Measurements from ENCODE around the gene CASZ1. TPM values are rescaled to one million over a fixed set of nuclear protein-coding genes. Genes with fewer than 3 reads are reported as not detected.

Gene CASZ1
- total RNA-seq, 1 experiment from 2014 or later = 11.7 TPM

DNA sequence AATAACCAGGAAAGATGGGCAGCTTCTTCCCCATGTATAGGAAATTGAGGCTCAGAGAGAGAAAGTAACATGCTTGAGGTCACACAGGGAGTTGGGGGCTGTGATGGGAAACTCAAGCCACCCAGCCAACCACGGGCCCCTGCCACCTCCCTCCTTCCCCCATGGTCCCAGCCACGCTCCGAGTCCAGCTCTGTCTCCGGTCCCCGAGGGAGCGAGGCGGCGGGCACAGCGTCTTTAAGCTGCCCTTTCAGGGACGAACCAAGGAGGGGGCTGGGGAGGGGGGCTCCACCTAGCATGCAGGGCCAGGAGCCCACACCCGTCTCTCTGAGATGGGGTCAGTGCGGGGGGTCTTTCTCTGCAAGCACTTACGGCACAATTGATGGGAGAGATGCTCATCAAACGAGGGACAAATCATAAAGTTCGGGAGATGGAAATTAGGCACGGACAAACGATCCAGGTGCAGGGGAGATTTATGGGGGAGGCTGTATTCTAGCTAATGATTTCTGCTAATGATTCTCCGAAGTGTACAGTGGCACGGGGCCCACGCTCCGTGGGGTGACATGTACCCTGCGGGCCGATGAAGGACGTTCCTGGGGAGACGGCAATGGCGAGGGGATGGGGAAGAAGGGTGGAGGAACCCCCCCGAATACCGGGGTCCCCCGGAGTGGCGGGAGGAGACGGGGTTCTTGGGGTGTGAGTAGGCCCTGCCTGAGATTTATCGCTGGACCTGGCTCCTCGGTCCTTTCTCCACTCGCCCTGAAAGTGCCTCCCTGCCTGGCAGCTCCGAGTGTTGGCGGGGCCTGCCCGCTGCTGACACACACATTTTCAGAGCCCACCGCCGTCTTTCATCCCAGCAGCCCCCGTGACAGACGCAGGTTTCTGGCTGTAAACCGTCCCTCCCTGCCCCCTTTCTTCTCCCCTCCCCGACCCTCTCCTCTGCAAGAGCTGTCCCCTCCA is 31.2 kb upstream of the CASZ1 start (continued):
- TF ChIP-seq ATF6 (CRISPR knock-in tag; IDR thresholded peaks at IDR 0.05) (no peak), SMAD3 (CRISPR knock-in tag; IDR thresholded peaks at IDR 0.05; ENCODE audit: borderline replicate concordance) (no peak), CBFB (CRISPR knock-in tag; IDR thresholded peaks at IDR 0.05; ENCODE audit: low read depth) (no peak), ZBTB21 (CRISPR knock-in tag; IDR thresholded peaks at IDR 0.05; ENCODE audit: borderline replicate concordance) (no peak), SOX15 (CRISPR knock-in tag; IDR thresholded peaks at IDR 0.05) (no peak), MLX (CRISPR knock-in tag; IDR thresholded peaks at IDR 0.05) (no peak), ZNF263 (CRISPR knock-in tag; IDR thresholded peaks at IDR 0.05; ENCODE audit: low read depth) (no peak), OVOL2 (CRISPR knock-in tag; IDR thresholded peaks at IDR 0.05; ENCODE audit: borderline replicate concordance) (no peak), E2F1 (CRISPR knock-in tag; IDR thresholded peaks at IDR 0.05) (no peak), NR1H2 (CRISPR knock-in tag; IDR thresholded peaks at IDR 0.05) (no peak)
- TF ChIP-seq, protein P1, sequence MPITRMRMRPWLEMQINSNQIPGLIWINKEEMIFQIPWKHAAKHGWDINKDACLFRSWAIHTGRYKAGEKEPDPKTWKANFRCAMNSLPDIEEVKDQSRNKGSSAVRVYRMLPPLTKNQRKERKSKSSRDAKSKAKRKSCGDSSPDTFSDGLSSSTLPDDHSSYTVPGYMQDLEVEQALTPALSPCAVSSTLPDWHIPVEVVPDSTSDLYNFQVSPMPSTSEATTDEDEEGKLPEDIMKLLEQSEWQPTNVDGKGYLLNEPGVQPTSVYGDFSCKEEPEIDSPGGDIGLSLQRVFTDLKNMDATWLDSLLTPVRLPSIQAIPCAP (CRISPR knock-in tag; IDR thresholded peaks at IDR 0.05) = no peak

DNA sequence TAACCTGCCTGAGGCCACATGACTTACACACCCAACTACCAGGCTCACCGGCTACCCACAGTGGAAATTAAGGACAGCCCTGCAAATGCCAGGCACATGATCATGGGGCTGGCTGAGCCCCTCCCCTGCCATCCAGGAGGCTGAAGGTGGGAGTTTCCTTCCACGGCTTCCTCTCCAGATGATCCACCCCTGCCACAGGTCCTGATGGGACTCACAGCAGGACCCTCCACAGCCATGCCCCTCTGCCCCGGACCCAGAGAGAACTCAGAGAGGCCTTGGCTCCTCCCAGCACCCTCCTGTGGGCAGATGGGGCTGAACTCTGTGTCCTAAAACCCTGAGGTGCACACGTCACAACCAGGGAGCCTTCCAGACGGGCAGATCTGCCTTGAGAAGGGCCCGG is 29.1 kb upstream of the CASZ1 start:
- Mint-ChIP-seq H3K27ac (no peak overlapping the region; the same call in 1 of the 2 replicates), H3K36me3 (no peaks in the 10 kb centered on the region), H3K9me3 (no peaks in the 10 kb centered on the region), H3K4me1 (peaks cover 7% of the 10 kb centered on the region), H3K27me3 (ENCODE audit: low read depth) (no peaks in the 10 kb centered on the region), H3K4me3 (no peak overlapping the region)
- POLR2A ChIA-PET = interaction anchor here (0.7 kb wide), 1 partner anchor 95 kb away, joined by 3 read pairs; no protein-coding TSS in a partner anchor
- TF ChIP-seq ZNF396 (CRISPR knock-in tag; IDR thresholded peaks at IDR 0.05; ENCODE audit: borderline replicate concordance) (no peak), SP1 (CRISPR knock-in tag; conservative IDR thresholded peaks at IDR 0.05) (no peak), ZNF281 (CRISPR knock-in tag; IDR thresholded peaks at IDR 0.05) (no peak), RORB (CRISPR knock-in tag; IDR thresholded peaks at IDR 0.05) (no peak), TCF7 (CRISPR knock-in tag; IDR thresholded peaks at IDR 0.05; ENCODE audit: low read depth) (no peak), GTF2I (CRISPR knock-in tag; conservative IDR thresholded peaks at IDR 0.05) (no peak), ZNF232 (CRISPR knock-in tag; IDR thresholded peaks at IDR 0.05) (no peak), ATF3 (CRISPR knock-in tag; conservative IDR thresholded peaks at IDR 0.05) (no peak), ETV6 (CRISPR knock-in tag; IDR thresholded peaks at IDR 0.05) (no peak), CDX4 (CRISPR knock-in tag; IDR thresholded peaks at IDR 0.05; ENCODE audit: borderline replicate concordance) (no peak), NR3C1 (CRISPR knock-in tag; conservative IDR thresholded peaks at IDR 0.05; ENCODE audit: low read depth) (no peak), NR2C2 (CRISPR knock-in tag; IDR thresholded peaks at IDR 0.05) (no peak)
- TF ChIP-seq, protein P2, sequence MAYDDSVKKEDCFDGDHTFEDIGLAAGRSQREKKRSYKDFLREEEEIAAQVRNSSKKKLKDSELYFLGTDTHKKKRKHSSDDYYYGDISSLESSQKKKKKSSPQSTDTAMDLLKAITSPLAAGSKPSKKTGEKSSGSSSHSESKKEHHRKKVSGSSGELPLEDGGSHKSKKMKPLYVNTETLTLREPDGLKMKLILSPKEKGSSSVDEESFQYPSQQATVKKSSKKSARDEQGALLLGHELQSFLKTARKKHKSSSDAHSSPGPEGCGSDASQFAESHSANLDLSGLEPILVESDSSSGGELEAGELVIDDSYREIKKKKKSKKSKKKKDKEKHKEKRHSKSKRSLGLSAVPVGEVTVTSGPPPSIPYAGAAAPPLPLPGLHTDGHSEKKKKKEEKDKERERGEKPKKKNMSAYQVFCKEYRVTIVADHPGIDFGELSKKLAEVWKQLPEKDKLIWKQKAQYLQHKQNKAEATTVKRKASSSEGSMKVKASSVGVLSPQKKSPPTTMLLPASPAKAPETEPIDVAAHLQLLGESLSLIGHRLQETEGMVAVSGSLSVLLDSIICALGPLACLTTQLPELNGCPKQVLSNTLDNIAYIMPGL (CRISPR knock-in tag; IDR thresholded peaks at IDR 0.05) = no peak
- CTCF ChIA-PET = no interaction called here
- no peak for DNase-seq (ENCODE audit: low spot score)
- ATAC-seq = no peak

All from WTC11 (cell line).